ENCODE measurements around the gene SLAMF9. TPM values are rescaled to one million over a fixed set of nuclear protein-coding genes. Genes with fewer than 3 reads are reported as not detected.

The SLAMF9 gene
- total RNA-seq, 1 experiment from 2014 or later, result not detected

GRCh38 chr1:159923203-159924024, 30.6 kb downstream of the SLAMF9 start:
- Mint-ChIP-seq H3K27me3 (ENCODE audit: low read depth) (peaks cover 12% of the 10 kb centered on the region), H3K4me1 (peaks cover 29 to 34% of the 10 kb centered on the region in 2 experiments), H3K9me3 (no peaks in the 10 kb centered on the region; a peak in 1 of 5 replicates), H3K36me3 (ENCODE audit: insufficient read depth in 1 of 3, low read depth in 3 of 3) (peaks cover 3 to 36% (median 21%) of the 10 kb centered on the region in 3 experiments; a peak in 6 of 7 replicates), H3K27ac (peak overlapping the region; percentile 15 to 98 (median 86); a peak in 6 of 7 replicates), H3K4me3 (peak overlapping the region; percentile 87 to 91)
- no peak overlapping the region for H3K9ac ChIP-seq (ENCODE audit: extremely low read depth, insufficient read length, low read length)
- H3K56ac ChIP-seq (ENCODE audit: insufficient read length, low read depth, low read length), result no peak overlapping the region
- H2BK20ac ChIP-seq (ENCODE audit: low read depth, low read length, poor library complexity, severe bottlenecking), result no peak overlapping the region
- no peak overlapping the region for H2BK120ac ChIP-seq (ENCODE audit: low read depth, low read length, poor library complexity, severe bottlenecking)
- no peak overlapping the region for H4K5ac ChIP-seq (ENCODE audit: insufficient read length, low read depth, low read length)
- H3K79me1 ChIP-seq (ENCODE audit: insufficient read depth, low read depth, low read length, poor library complexity, severe bottlenecking), result no peaks in the 10 kb centered on the region
- no peak overlapping the region for H2BK12ac ChIP-seq (ENCODE audit: insufficient read length, low read depth, low read length)
- no peak for TF ChIP-seq CTCF (conservative IDR thresholded peaks at IDR 0.05)
- H4K91ac ChIP-seq (ENCODE audit: insufficient read length, low read depth, low read length), result peak overlapping the region; percentile 11
- H3K4me2 ChIP-seq (ENCODE audit: insufficient read depth, insufficient read length, low read length), result peak overlapping the region; percentile 60
- H3K4me1 ChIP-seq (ENCODE audit: insufficient read depth, low read length), result no peaks in the 10 kb centered on the region; the same call in 1 of the 2 replicates
- peak; percentile 85 for DNase-seq
- H2AFZ ChIP-seq (ENCODE audit: low read length), result no peak overlapping the region
- H2BK15ac ChIP-seq (ENCODE audit: low read depth, low read length), result no peak overlapping the region
- H3K9me3 ChIP-seq (ENCODE audit: control insufficient read depth, low read depth, low read length), result no peaks in the 10 kb centered on the region
- H4K8ac ChIP-seq (replicated peaks; ENCODE audit: insufficient read length, low read depth, low read length), result no peak overlapping the region
- H2AK5ac ChIP-seq (ENCODE audit: insufficient read length, low read length), result no peak overlapping the region
- H3K79me2 ChIP-seq (ENCODE audit: insufficient read depth, low read length), result no peaks in the 10 kb centered on the region
- no peak overlapping the region for H2BK5ac ChIP-seq (ENCODE audit: insufficient read length, low read length)
- H3K14ac ChIP-seq (ENCODE audit: insufficient read depth, low read length), result peak overlapping the region; percentile 64; the same call in 1 of the 2 replicates
- peak overlapping the region; percentile 61 for H3K18ac ChIP-seq (ENCODE audit: insufficient read length, low read depth, low read length)
- peak overlapping the region; percentile 14; the same call in 1 of the 2 replicates for H3K4ac ChIP-seq (ENCODE audit: low read depth, low read length)
- no peak overlapping the region for H3K23ac ChIP-seq (ENCODE audit: insufficient read length, low read depth, low read length)
- no peak overlapping the region for H3K27ac ChIP-seq (ENCODE audit: insufficient read length, low read depth, low read length)
- no peaks in the 10 kb centered on the region for H3K27me3 ChIP-seq (ENCODE audit: insufficient read depth, low read length)
- H3K23me2 ChIP-seq (ENCODE audit: insufficient read length, low read depth, low read length, poor library complexity, severe bottlenecking), result peaks cover 17% of the 10 kb centered on the region
- H3T11ph ChIP-seq (ENCODE audit: low read length), result no peak overlapping the region
- no CpG with 5 or more reads among the region's 20 CpGs for WGBS (ENCODE audit: extremely low coverage, insufficient read length, low lambda C conversion rate)
- no peaks in the 10 kb centered on the region for H4K20me1 ChIP-seq (ENCODE audit: control insufficient read depth, insufficient read depth, insufficient read length)

Measured in H9 (cell line).